Naive thymus-derived CD8-positive, alpha-beta T cell (primary cell): ENCODE data around the gene QSOX2. TPM values are rescaled to one million over a fixed set of nuclear protein-coding genes. Genes with fewer than 3 reads are reported as not detected.

ENCODE experiments used
- ATAC-seq, 2 donors: fragments of 150-1000 bp; cut with Tn5 transposase in 1 of 2; sonication (Bioruptor Pico), chemical (Tn5 transposase) in 1 of 2; 1 replicate in 1 of 2; 2 replicates in 1 of 2; pipeline ENCODE4 v1.10.0; 2021; ENCODE audit warnings: mild to moderate bottlenecking in 2 of 2, moderate library complexity in 2 of 2
- POLR2A ChIA-PET: fragments of 350-600 bp; sonication (Branson Sonifier 250); formaldehyde crosslinking; loops from one replicate; lab custom pipeline; 2021; ENCODE audit warnings: antibody characterized with exemption; lab: Charles Lee
- DNase-seq, 10 donors: peaks; one replicate each; pipeline versions ENCODE4 v3.0.0 to v3.0.0-alpha.2; 2020 to 2022
- H3K27ac Mint-ChIP-seq, 10 donors: one replicate each; pipeline ENCODE4 v1.8.0; 2020 to 2022; ENCODE audit warnings: mild to moderate bottlenecking in 10 of 10, mixed read lengths in 10 of 10, moderate library complexity in 4 of 10, inconsistent platforms in 1 of 10
- H3K27me3 Mint-ChIP-seq, 5 donors: one replicate each; pipeline ENCODE4 v1.8.0; 2021 to 2022; ENCODE audit warnings: mixed read lengths in 5 of 5
- H3K36me3 Mint-ChIP-seq, 3 donors: one replicate each; pipeline ENCODE4 v1.8.0; 2020 to 2022; ENCODE audit warnings: mixed read lengths in 3 of 3, mild to moderate bottlenecking in 2 of 3, inconsistent platforms in 1 of 3
- H3K4me1 Mint-ChIP-seq, 4 donors: one replicate each; pipeline ENCODE4 v1.8.0; 2021 to 2022; ENCODE audit warnings: mixed read lengths in 4 of 4
- H3K4me3 Mint-ChIP-seq, 10 donors: one replicate each; pipeline ENCODE4 v1.8.0; 2020 to 2022; ENCODE audit warnings: mild to moderate bottlenecking in 10 of 10, mixed read lengths in 10 of 10, moderate library complexity in 6 of 10, inconsistent platforms in 1 of 10
- H3K9me3 Mint-ChIP-seq, 9 donors: one replicate each; pipeline ENCODE4 v1.8.0; 2020 to 2022; ENCODE audit warnings: mixed read lengths in 9 of 9, mild to moderate bottlenecking in 3 of 9, inconsistent platforms in 1 of 9, moderate library complexity in 1 of 9
- polyA plus RNA-seq, 3 donors: library from polyadenylated mRNA; unstranded; fragments of 300-500 nt; fragmentation: Illumina TruSeq; gene quantifications; one replicate each; pipeline ENCODE4 v1.2.3, GENCODE V29; 2021
- total RNA-seq, 8 experiments: library from RNA in 2 of 8; stranded (reverse) in 2 of 8; gene quantifications; one replicate each; pipeline ENCODE4 v1.2.3 and lab custom pipeline; 2021 to 2026

QSOX2 gene
- total and polyA plus RNA-seq, 5 experiments from 2014 or later: 0.50 to 15.9 (median 0.86) TPM

GRCh38 chr9:136231478-136232297 lies 13.9 kb downstream of the QSOX2 start:
- Mint-ChIP-seq H3K27me3 (no peaks in the 10 kb centered on the region), H3K27ac (peak overlapping the region in 7 of 10 donors; percentile 25 to 92 (median 81)), H3K4me1 (peaks cover 21 to 59% (median 45%) of the 10 kb centered on the region in 4 donors), H3K4me3 (peak overlapping the region; percentile 15 to 72 (median 47)), H3K36me3 (peaks cover 0 to 18% (median 3%) of the 10 kb centered on the region in 3 donors), H3K9me3 (no peaks in the 10 kb centered on the region)
- DNase-seq (peak in 2 of 10 donors; percentile 34 to 45), ATAC-seq (peak; percentile 42 to 89)
- POLR2A ChIA-PET: no interaction called here

- Mint-ChIP-seq H3K27me3 (no peaks in the 10 kb centered on the region), H3K4me1 (peaks cover 21 to 63% (median 49%) of the 10 kb centered on the region in 4 donors), H3K27ac (peak overlapping the region in 4 of 10 donors; percentile 70 to 86 (median 76)), H3K9me3 (no peaks in the 10 kb centered on the region), H3K36me3 (peaks cover 0 to 12% (median 3%) of the 10 kb centered on the region in 3 donors), H3K4me3 (peak overlapping the region in 1 of 10 donors; percentile 11)
- ATAC-seq: no peak
- DNase-seq: no peak
- POLR2A ChIA-PET: no interaction called here
Observed at GRCh38 chr9:136230773-136231172, 14.8 kb downstream of the QSOX2 start.

- peak overlapping the region in 1 of 10 donors; percentile 11 for H3K4me3 Mint-ChIP-seq
- H3K9me3 Mint-ChIP-seq: no peaks in the 10 kb centered on the region
- H3K27ac Mint-ChIP-seq: peak overlapping the region in 2 of 10 donors; percentile 52 to 86
- peaks cover 0 to 12% (median 3%) of the 10 kb centered on the region in 3 donors for H3K36me3 Mint-ChIP-seq
- no peak for DNase-seq
- ATAC-seq: no peak
- POLR2A ChIA-PET: no interaction called here
- H3K4me1 Mint-ChIP-seq: peaks cover 21 to 65% (median 50%) of the 10 kb centered on the region in 4 donors
- H3K27me3 Mint-ChIP-seq: no peaks in the 10 kb centered on the region
Observed at GRCh38 chr9:136230365-136230764, 15.2 kb downstream of the QSOX2 start.

GRCh38 chr9:136229096-136230065 lies 16.2 kb downstream of the QSOX2 start:
- Mint-ChIP-seq H3K4me3 (peak overlapping the region in 1 of 10 donors; percentile 24), H3K4me1 (peaks cover 18 to 62% (median 48%) of the 10 kb centered on the region in 4 donors), H3K27me3 (no peaks in the 10 kb centered on the region), H3K27ac (peak overlapping the region in 4 of 10 donors; percentile 11 to 62 (median 51)), H3K9me3 (no peaks in the 10 kb centered on the region), H3K36me3 (peaks cover 3 to 11% (median 4%) of the 10 kb centered on the region in 3 donors)
- ATAC-seq: no peak
- no peak for DNase-seq
- POLR2A ChIA-PET: no interaction called here

GRCh38 chr9:136228107-136228875 lies 17.3 kb downstream of the QSOX2 start:
- peak overlapping the region in 2 of 10 donors; percentile 62 to 72 for H3K27ac Mint-ChIP-seq
- H3K4me1 Mint-ChIP-seq: peaks cover 15 to 51% (median 41%) of the 10 kb centered on the region in 4 donors
- POLR2A ChIA-PET: no interaction called here
- H3K9me3 Mint-ChIP-seq: no peaks in the 10 kb centered on the region
- peak overlapping the region in 1 of 10 donors; percentile 29 for H3K4me3 Mint-ChIP-seq
- no peak for ATAC-seq
- H3K36me3 Mint-ChIP-seq: peaks cover 4 to 20% (median 5%) of the 10 kb centered on the region in 3 donors
- H3K27me3 Mint-ChIP-seq: no peaks in the 10 kb centered on the region
- DNase-seq: no peak

- Mint-ChIP-seq H3K36me3 (peaks cover 5 to 35% (median 10%) of the 10 kb centered on the region in 3 donors), H3K9me3 (no peaks in the 10 kb centered on the region), H3K27ac (no peak overlapping the region), H3K27me3 (no peaks in the 10 kb centered on the region), H3K4me3 (no peak overlapping the region), H3K4me1 (peaks cover 9 to 39% (median 28%) of the 10 kb centered on the region in 4 donors)
- ATAC-seq (no peak), DNase-seq (no peak)
- POLR2A ChIA-PET: interaction anchor here (0.5 kb wide), 1 partner anchor 1206 kb away, joined by 5 read pairs; no protein-coding TSS in a partner anchor
Observed at GRCh38 chr9:136226680-136227407, 18.8 kb downstream of the QSOX2 start.

- H3K36me3 Mint-ChIP-seq: peaks cover 10 to 42% (median 11%) of the 10 kb centered on the region in 3 donors
- ATAC-seq (peak; percentile 84 to 94), DNase-seq (peak; percentile 29 to 75 (median 52))
- peak overlapping the region in 4 of 10 donors; percentile 9 to 70 (median 49) for H3K27ac Mint-ChIP-seq
- no peaks in the 10 kb centered on the region for H3K9me3 Mint-ChIP-seq
- POLR2A ChIA-PET: no interaction called here
- H3K4me3 Mint-ChIP-seq: peak overlapping the region in 1 of 10 donors; percentile 47
- H3K27me3 Mint-ChIP-seq: no peaks in the 10 kb centered on the region
- peaks cover 7 to 38% (median 21%) of the 10 kb centered on the region in 4 donors for H3K4me1 Mint-ChIP-seq
Observed at GRCh38 chr9:136225748-136226679, 19.6 kb downstream of the QSOX2 start.

GRCh38 chr9:136225366-136225747 lies 20.3 kb downstream of the QSOX2 start:
- Mint-ChIP-seq H3K27me3 (no peaks in the 10 kb centered on the region), H3K4me3 (peak overlapping the region in 1 of 10 donors; percentile 47), H3K27ac (peak overlapping the region in 5 of 10 donors; percentile 6 to 70 (median 40)), H3K9me3 (no peaks in the 10 kb centered on the region), H3K4me1 (peaks cover 6 to 38% (median 18%) of the 10 kb centered on the region in 4 donors), H3K36me3 (peaks cover 10 to 43% (median 13%) of the 10 kb centered on the region in 3 donors)
- DNase-seq (no peak), ATAC-seq (peak in 1 of 2 donors; percentile 60)
- POLR2A ChIA-PET: no interaction called here

- no peak overlapping the region for H3K27ac Mint-ChIP-seq
Observed at GRCh38 chr9:136223871-136224640, 21.6 kb downstream of the QSOX2 start.

GRCh38 chr9:136222906-136223285 lies 22.7 kb downstream of the QSOX2 start:
- Mint-ChIP-seq H3K9me3 (no peaks in the 10 kb centered on the region), H3K4me3 (no peak overlapping the region), H3K4me1 (peaks cover 6 to 30% (median 11%) of the 10 kb centered on the region in 4 donors), H3K36me3 (peaks cover 10 to 64% (median 17%) of the 10 kb centered on the region in 3 donors), H3K27me3 (no peaks in the 10 kb centered on the region), H3K27ac (no peak overlapping the region)
- POLR2A ChIA-PET: interaction anchor here (0.8 kb wide), 1 partner anchor 8 kb away, joined by 3 read pairs; no protein-coding TSS in a partner anchor
- ATAC-seq (no peak), DNase-seq (no peak)

More at GRCh38 chr9:136223871-136224640, 21.6 kb downstream of the QSOX2 start:
- DNase-seq: no peak
- Mint-ChIP-seq H3K36me3 (peaks cover 10 to 52% (median 13%) of the 10 kb centered on the region in 3 donors), H3K4me1 (peaks cover 6 to 38% (median 16%) of the 10 kb centered on the region in 4 donors), H3K9me3 (no peaks in the 10 kb centered on the region), H3K27me3 (no peaks in the 10 kb centered on the region), H3K4me3 (no peak overlapping the region)
- ATAC-seq: no peak
- POLR2A ChIA-PET: interaction anchor here (0.8 kb wide), 1 partner anchor 9 kb away, joined by 3 read pairs; no protein-coding TSS in a partner anchor
